Breast epithelium (tissue), 3 donors: ENCODE results near the gene RABGAP1L.

Source experiments
- POLR2A ChIP-seq: fragments of 450-650 bp; IDR thresholded peaks from one replicate; pipeline ENCODE4 v1.6.1; 2016; ENCODE audit warnings: antibody characterized with exemption, mild to moderate bottlenecking, moderate library complexity
- TF ChIP-seq, protein P1 (sequence below), 3 donors: fragments of 450-650 bp; IDR thresholded peaks; one replicate each; pipeline ENCODE4 v1.5.1; 2016 to 2017; ENCODE audit warnings: antibody characterized with exemption in 3 of 3, mild to moderate bottlenecking in 3 of 3, moderate library complexity in 3 of 3

DNA sequence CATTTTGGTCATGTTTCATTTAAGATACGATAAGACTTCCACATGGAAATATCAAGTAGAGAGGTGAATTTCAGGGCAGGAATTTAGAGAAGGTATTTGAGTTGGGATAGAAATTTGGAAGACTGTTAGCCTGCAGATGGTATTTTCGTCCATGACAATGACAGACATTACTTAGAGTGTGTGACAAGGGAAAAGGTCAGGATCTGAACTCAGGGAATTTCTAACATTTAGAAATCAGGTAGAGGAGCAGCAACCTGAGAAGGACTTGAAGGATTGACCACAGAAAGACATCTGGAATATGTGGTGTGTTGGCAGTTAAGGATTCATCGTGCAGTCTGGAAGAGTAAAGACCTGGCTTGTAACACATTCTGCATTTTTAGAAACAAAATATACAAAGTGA, 57.9 kb downstream of the RABGAP1L start:
- TF ChIP-seq, protein P1, sequence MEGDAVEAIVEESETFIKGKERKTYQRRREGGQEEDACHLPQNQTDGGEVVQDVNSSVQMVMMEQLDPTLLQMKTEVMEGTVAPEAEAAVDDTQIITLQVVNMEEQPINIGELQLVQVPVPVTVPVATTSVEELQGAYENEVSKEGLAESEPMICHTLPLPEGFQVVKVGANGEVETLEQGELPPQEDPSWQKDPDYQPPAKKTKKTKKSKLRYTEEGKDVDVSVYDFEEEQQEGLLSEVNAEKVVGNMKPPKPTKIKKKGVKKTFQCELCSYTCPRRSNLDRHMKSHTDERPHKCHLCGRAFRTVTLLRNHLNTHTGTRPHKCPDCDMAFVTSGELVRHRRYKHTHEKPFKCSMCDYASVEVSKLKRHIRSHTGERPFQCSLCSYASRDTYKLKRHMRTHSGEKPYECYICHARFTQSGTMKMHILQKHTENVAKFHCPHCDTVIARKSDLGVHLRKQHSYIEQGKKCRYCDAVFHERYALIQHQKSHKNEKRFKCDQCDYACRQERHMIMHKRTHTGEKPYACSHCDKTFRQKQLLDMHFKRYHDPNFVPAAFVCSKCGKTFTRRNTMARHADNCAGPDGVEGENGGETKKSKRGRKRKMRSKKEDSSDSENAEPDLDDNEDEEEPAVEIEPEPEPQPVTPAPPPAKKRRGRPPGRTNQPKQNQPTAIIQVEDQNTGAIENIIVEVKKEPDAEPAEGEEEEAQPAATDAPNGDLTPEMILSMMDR (IDR thresholded peaks at IDR 0.05): no peak
- no peak for TF ChIP-seq POLR2A
